ENCODE data around the gene HFM1.

- TF ChIP-seq CTCF (optimal IDR thresholded peaks at IDR 0.05 in 1 of 3, IDR thresholded peaks at IDR 0.05 in 1 of 3, conservative IDR thresholded peaks at IDR 0.05 in 1 of 3; ENCODE audit: extremely low read depth in 1 of 3, insufficient read depth in 2 of 3, low read length in 3 of 3) (no peak), EZH2 (IDR thresholded peaks at IDR 0.05; ENCODE audit: low read length) (no peak)
These were observed 69.0 kb downstream of the HFM1 start for GRCh38 chr1:91335603-91336002.

All from keratinocyte (primary cell).